HL-60 (cell line): ENCODE data around the gene GSN.

Experiments used
- POLR2AphosphoS5 ChIP-seq: IDR thresholded peaks from 2 replicates; pipeline ENCODE4 v1.6.1; 2012; ENCODE audit warnings: low read depth
- REST ChIP-seq: IDR thresholded peaks from 2 replicates; pipeline ENCODE4 v1.6.1; 2012; ENCODE audit warnings: low read depth; ENCODE audit not compliant: insufficient replicate concordance
- TF ChIP-seq, protein P1 (sequence below): IDR thresholded peaks from one replicate; pipeline ENCODE4 v1.5.1; 2011; ENCODE audit warnings: low read length, control low read depth, inconsistent platforms; ENCODE audit not compliant: insufficient read depth

DNA sequence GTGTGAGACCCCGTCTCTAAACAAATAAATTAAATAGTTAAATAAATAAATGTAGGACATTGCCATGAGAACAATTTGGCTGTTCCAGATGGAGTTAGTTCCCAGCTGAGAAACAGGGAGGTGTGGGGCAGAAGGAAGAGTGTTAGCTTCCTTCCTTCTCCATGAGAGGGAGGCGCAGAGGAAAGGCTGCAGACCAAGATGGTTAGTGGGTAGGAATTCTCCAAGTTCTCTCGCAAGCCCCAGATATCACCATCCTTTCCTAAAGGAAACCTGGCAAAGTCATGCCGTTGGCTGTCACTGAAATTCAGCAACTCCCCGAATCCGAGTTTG lies 33.2 kb upstream of the GSN start:
- TF ChIP-seq, protein P1, sequence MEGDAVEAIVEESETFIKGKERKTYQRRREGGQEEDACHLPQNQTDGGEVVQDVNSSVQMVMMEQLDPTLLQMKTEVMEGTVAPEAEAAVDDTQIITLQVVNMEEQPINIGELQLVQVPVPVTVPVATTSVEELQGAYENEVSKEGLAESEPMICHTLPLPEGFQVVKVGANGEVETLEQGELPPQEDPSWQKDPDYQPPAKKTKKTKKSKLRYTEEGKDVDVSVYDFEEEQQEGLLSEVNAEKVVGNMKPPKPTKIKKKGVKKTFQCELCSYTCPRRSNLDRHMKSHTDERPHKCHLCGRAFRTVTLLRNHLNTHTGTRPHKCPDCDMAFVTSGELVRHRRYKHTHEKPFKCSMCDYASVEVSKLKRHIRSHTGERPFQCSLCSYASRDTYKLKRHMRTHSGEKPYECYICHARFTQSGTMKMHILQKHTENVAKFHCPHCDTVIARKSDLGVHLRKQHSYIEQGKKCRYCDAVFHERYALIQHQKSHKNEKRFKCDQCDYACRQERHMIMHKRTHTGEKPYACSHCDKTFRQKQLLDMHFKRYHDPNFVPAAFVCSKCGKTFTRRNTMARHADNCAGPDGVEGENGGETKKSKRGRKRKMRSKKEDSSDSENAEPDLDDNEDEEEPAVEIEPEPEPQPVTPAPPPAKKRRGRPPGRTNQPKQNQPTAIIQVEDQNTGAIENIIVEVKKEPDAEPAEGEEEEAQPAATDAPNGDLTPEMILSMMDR = no peak
- TF ChIP-seq REST (no peak), POLR2AphosphoS5 (no peak)
